Spleen (tissue), 11 donors: ENCODE data around the gene GABRG3. TPM values are rescaled to one million over a fixed set of nuclear protein-coding genes. Genes with fewer than 3 reads are reported as not detected.

Experiments used
- DNase-seq: peaks from one replicate; pipeline ENCODE4 v3.0.0-alpha.2; 2020
- H3K27ac ChIP-seq, 8 donors: fragments of 200-600 bp; sonication (generic) in 7 of 8; 1 replicate in 4 of 8; 2 replicates in 4 of 8; pipeline versions ENCODE4 v1.5.0 to v1.8.0; 2016 to 2021; ENCODE audit warnings: inconsistent platforms in 4 of 8, mild to moderate bottlenecking in 4 of 8, moderate library complexity in 1 of 8
- H3K27me3 ChIP-seq, 7 donors: fragments of 200-600 bp; sonication (generic) in 6 of 7; replicated peaks in 1 of 7; 1 replicate in 4 of 7; 2 replicates in 3 of 7; pipeline versions ENCODE4 v1.5.0 to v1.8.0; 2016 to 2021; ENCODE audit warnings: inconsistent platforms in 3 of 7, mild to moderate bottlenecking in 1 of 7
- H3K36me3 ChIP-seq, 6 donors: fragments of 200-600 bp; sonication (generic) in 5 of 6; 1 replicate in 4 of 6; 2 replicates in 2 of 6; pipeline versions ENCODE4 v1.5.0 to v1.8.0; 2016 to 2021; ENCODE audit warnings: inconsistent platforms in 2 of 6
- H3K4me1 ChIP-seq, 6 donors: fragments of 200-600 bp; sonication (generic) in 5 of 6; 1 replicate in 3 of 6; 2 replicates in 3 of 6; pipeline versions ENCODE4 v1.5.0 to v1.8.0; 2016 to 2021; ENCODE audit warnings: inconsistent platforms in 3 of 6
- H3K4me3 ChIP-seq, 8 donors: fragments of 200-600 bp; sonication (generic) in 7 of 8; 1 replicate in 4 of 8; 2 replicates in 4 of 8; pipeline versions ENCODE4 v1.5.0 to v1.8.0; 2016 to 2021; ENCODE audit warnings: inconsistent platforms in 4 of 8, mild to moderate bottlenecking in 4 of 8, moderate library complexity in 2 of 8
- H3K9me3 ChIP-seq, 8 donors: fragments of 200-600 bp; sonication (generic) in 7 of 8; 1 replicate in 4 of 8; 2 replicates in 4 of 8; pipeline versions ENCODE4 v1.5.0 to v1.8.0; 2016 to 2021; ENCODE audit warnings: inconsistent platforms in 4 of 8
- CTCF ChIP-seq, 11 experiments: fragments of 200-600 bp in 7 of 11; fragments of 450-650 bp in 4 of 11; sonication (generic) in 4 of 11; IDR thresholded peaks in 8 of 11; conservative IDR thresholded peaks in 3 of 11; 1 replicate in 7 of 11; 2 replicates in 4 of 11; pipeline versions ENCODE4 v1.4.0 to v1.8.0; 2016 to 2021; ENCODE audit warnings: antibody characterized with exemption in 11 of 11, inconsistent platforms in 4 of 11, mild to moderate bottlenecking in 1 of 11
- POLR2A ChIP-seq, 3 donors: fragments of 450-650 bp; IDR thresholded peaks; one replicate each; pipeline ENCODE4 v1.5.1; 2017; ENCODE audit warnings: antibody characterized with exemption in 3 of 3, mild to moderate bottlenecking in 1 of 3
- POLR2AphosphoS5 ChIP-seq, 3 donors: sonication (generic); formaldehyde crosslinking; IDR thresholded peaks; one replicate each; pipeline ENCODE4 v1.5.1; 2017; ENCODE audit warnings: antibody characterized with exemption in 3 of 3
- WGBS, 5 donors: extraction: QIAGEN DNeasy Blood & Tissue Kit in 3 of 5; methylation state at CpG; one replicate each; pipeline versions ENCODE4 v1.1.5 to v1.1.7; 2013 to 2018; 5-methylcytosine and 5-hydroxymethylcytosine counted together
- intact Hi-C: fragments of 100-400 bp; cut with DNase I; formaldehyde crosslinking; loops from one replicate; pipeline ENCODE4 v1.15.0; 2023; ENCODE audit warnings: low total_unique reads
- polyA plus RNA-seq, 3 donors: library from polyadenylated mRNA; stranded (reverse); fragments of 200-250 nt; gene quantifications; one replicate each; pipeline ENCODE4 v1.2.1, GENCODE V29; 2013
- total RNA-seq, 7 donors: library from RNA; depleted of rRNA in 3 of 7; stranded (reverse); fragments of >200 nt in 3 of 7; fragmentation: NEBNext Ultra II Directional in 4 of 7; extraction: Animal tissue kit (Norgen Biotek cat#: 25700) in 4 of 7; gene quantifications; one replicate each; pipeline versions ENCODE4 v1.1.0 to v1.2.1, GENCODE V29; 2016 to 2021
- donor health status: healthy with polysubstance abuse.
- donor health status: DM: no; HTN: no; CAD: no; lungs with moderate emphysema.
- donor health status: DM: no; HTN: no; CAD: no.
- donor health status: Bipolar disorder and iron deficiency.
- donor health status: healthy.
- donor health status: DM: no; HTN: no; CAD: no.
- donor health status: DM: yes; HTN: yes; CAD: no.

Gene GABRG3
- total and polyA plus RNA-seq, 10 donors: 0.14 to 19.6 (median 1.6) TPM

- H3K27ac ChIP-seq: no peak overlapping the region
- peaks cover 3 to 77% (median 42%) of the 10 kb centered on the region in 8 donors for H3K9me3 ChIP-seq
- TF ChIP-seq CTCF (IDR thresholded peaks at IDR 0.05 in 8 of 11, conservative IDR thresholded peaks at IDR 0.05 in 3 of 11) (no peak), POLR2A (IDR thresholded peaks at IDR 0.05) (no peak), POLR2AphosphoS5 (IDR thresholded peaks at IDR 0.05) (no peak)
- no peaks in the 10 kb centered on the region for H3K36me3 ChIP-seq
- intact Hi-C loops: no loop called here
- H3K27me3 ChIP-seq: no peaks in the 10 kb centered on the region
- no peak for DNase-seq
- H3K4me3 ChIP-seq: no peak overlapping the region
- WGBS, 5 donors: 74 to 80% (median 77%) methylated on average over 3 of the region's 3 CpGs
- H3K4me1 ChIP-seq: no peaks in the 10 kb centered on the region
Measured at GRCh38 chr15:27563765-27564370, 592.9 kb downstream of the GABRG3 start.

- no peak for DNase-seq
- Histone ChIP-seq H3K4me1 (no peaks in the 10 kb centered on the region), H3K4me3 (no peak overlapping the region), H3K27ac (no peak overlapping the region), H3K27me3 (no peaks in the 10 kb centered on the region), H3K36me3 (no peaks in the 10 kb centered on the region), H3K9me3 (peaks cover 3 to 69% (median 35%) of the 10 kb centered on the region in 8 donors)
- 76 to 90% (median 86%) methylated on average over 2 of the region's 2 CpGs for WGBS, 5 donors
- intact Hi-C loops: no loop called here
- TF ChIP-seq CTCF (IDR thresholded peaks at IDR 0.05 in 8 of 11, conservative IDR thresholded peaks at IDR 0.05 in 3 of 11) (no peak), POLR2AphosphoS5 (IDR thresholded peaks at IDR 0.05) (no peak), POLR2A (IDR thresholded peaks at IDR 0.05) (no peak)
Measured at GRCh38 chr15:27564656-27565055, 593.7 kb downstream of the GABRG3 start.

GRCh38 chr15:27570746-27571145 is 599.8 kb downstream of the GABRG3 start:
- peaks cover 0 to 30% (median 4%) of the 10 kb centered on the region in 8 donors for H3K9me3 ChIP-seq
- DNase-seq: no peak
- no peak overlapping the region for H3K4me3 ChIP-seq
- H3K27me3 ChIP-seq: no peaks in the 10 kb centered on the region
- WGBS, 5 donors: 44 to 58% (median 50%) methylated on average over 4 of the region's 4 CpGs
- intact Hi-C loops: no loop called here
- TF ChIP-seq POLR2AphosphoS5 (IDR thresholded peaks at IDR 0.05): no peak
- TF ChIP-seq POLR2A (IDR thresholded peaks at IDR 0.05): no peak
- TF ChIP-seq CTCF (IDR thresholded peaks at IDR 0.05 in 8 of 11, conservative IDR thresholded peaks at IDR 0.05 in 3 of 11): no peak
- H3K4me1 ChIP-seq: peaks cover 0 to 3% (median 0%) of the 10 kb centered on the region in 6 donors
- no peaks in the 10 kb centered on the region for H3K36me3 ChIP-seq
- peak overlapping the region in 1 of 8 donors; percentile 26 for H3K27ac ChIP-seq

GRCh38 chr15:27573805-27574485 is 603.0 kb downstream of the GABRG3 start:
- DNase-seq: no peak
- Histone ChIP-seq H3K27ac (no peak overlapping the region), H3K4me1 (peaks cover 0 to 3% (median 0%) of the 10 kb centered on the region in 6 donors), H3K4me3 (no peak overlapping the region), H3K27me3 (no peaks in the 10 kb centered on the region), H3K36me3 (no peaks in the 10 kb centered on the region), H3K9me3 (peaks cover 0 to 35% (median 5%) of the 10 kb centered on the region in 8 donors)
- 86 to 92% (median 89%) methylated on average over 25 to 26 of the region's 26 CpGs for WGBS, 5 donors
- intact Hi-C loops: no loop called here
- TF ChIP-seq POLR2A (IDR thresholded peaks at IDR 0.05) (no peak), CTCF (IDR thresholded peaks at IDR 0.05 in 8 of 11, conservative IDR thresholded peaks at IDR 0.05 in 3 of 11) (no peak), POLR2AphosphoS5 (IDR thresholded peaks at IDR 0.05) (no peak)
